Measurements from ENCODE around the gene ORM2.

DNA sequence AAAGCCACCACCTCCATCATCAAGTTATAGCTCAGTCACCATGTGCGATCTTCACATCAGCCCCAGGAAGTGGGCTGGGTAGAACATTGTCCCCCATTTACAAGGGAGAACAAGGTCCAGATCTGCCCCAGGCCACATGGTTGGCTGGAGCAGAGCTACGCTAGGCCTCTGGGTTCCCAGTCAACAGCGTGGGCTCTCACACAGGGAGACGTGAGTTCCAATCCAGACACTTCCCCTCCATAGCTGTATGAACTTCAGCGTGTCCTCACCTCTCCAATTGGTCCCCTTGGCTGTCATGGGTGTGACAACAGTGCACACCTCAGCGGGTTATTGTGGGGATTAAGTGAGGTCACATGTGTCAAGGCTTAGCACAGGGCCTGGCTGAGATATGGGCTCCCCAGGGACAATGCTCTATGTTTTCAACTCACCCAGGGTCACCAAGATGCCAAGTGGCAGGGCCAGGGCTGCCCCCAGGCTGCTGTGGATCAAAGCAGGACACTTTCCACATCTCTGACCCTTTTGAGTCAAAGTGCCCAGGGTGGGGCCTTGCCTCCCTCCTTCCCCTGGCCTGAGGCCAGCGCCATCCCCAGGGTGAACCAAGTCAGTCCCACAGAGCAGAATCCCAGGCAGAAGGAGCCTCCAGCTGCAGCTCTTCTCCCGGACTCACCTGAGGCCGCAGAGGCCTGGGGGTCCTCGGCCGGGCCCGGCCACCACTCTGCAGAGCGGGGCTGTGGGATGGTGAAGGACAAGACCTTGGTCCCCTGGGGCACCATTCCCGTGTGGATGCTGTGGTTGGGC, 38.3 kb downstream of the ORM2 start:
- TF ChIP-seq, protein P1, sequence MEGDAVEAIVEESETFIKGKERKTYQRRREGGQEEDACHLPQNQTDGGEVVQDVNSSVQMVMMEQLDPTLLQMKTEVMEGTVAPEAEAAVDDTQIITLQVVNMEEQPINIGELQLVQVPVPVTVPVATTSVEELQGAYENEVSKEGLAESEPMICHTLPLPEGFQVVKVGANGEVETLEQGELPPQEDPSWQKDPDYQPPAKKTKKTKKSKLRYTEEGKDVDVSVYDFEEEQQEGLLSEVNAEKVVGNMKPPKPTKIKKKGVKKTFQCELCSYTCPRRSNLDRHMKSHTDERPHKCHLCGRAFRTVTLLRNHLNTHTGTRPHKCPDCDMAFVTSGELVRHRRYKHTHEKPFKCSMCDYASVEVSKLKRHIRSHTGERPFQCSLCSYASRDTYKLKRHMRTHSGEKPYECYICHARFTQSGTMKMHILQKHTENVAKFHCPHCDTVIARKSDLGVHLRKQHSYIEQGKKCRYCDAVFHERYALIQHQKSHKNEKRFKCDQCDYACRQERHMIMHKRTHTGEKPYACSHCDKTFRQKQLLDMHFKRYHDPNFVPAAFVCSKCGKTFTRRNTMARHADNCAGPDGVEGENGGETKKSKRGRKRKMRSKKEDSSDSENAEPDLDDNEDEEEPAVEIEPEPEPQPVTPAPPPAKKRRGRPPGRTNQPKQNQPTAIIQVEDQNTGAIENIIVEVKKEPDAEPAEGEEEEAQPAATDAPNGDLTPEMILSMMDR (IDR thresholded peaks at IDR 0.05 in 8 of 11, conservative IDR thresholded peaks at IDR 0.05 in 3 of 11), result no peak
- TF ChIP-seq POLR2AphosphoS5 (IDR thresholded peaks at IDR 0.05), result peak; percentile 35 to 77 (median 68)
